CD8-positive, alpha-beta memory T cell (primary cell): ENCODE results near the gene UCN3. TPM values are rescaled to one million over a fixed set of nuclear protein-coding genes. Genes with fewer than 3 reads are reported as not detected.
A peak's percentile ranks its signal among the peaks of the same experiment; 100 is the strongest.

ENCODE experiments used
- CTCF ChIA-PET: fragments of 350-600 bp; sonication (Branson Sonifier 250); formaldehyde crosslinking; loops from one replicate; lab custom pipeline; 2021; ENCODE audit warnings: antibody characterized with exemption; lab: Charles Lee
- POLR2A ChIA-PET: fragments of 350-600 bp; sonication (Branson Sonifier 250); formaldehyde crosslinking; loops from one replicate; lab custom pipeline; 2021; ENCODE audit warnings: antibody characterized with exemption; lab: Charles Lee
- DNase-seq, 5 donors: peaks; one replicate each; pipeline versions ENCODE4 v3.0.0 to v3.0.0-alpha.2; 2020 to 2022; ENCODE audit warnings: mixed read lengths in 1 of 5
- H3K27ac ChIP-seq: one replicate; pipeline ENCODE4 v1.7.0; 2013; ENCODE audit warnings: low read depth, mild to moderate bottlenecking, low read length, moderate library complexity
- H3K27me3 ChIP-seq: 2 replicates; pipeline ENCODE4 v1.7.0; 2013; ENCODE audit warnings: low read length, mild to moderate bottlenecking; ENCODE audit not compliant: insufficient read depth, poor library complexity, severe bottlenecking
- H3K36me3 ChIP-seq: 2 replicates; pipeline ENCODE4 v1.7.0; 2013; ENCODE audit warnings: mild to moderate bottlenecking, low read length, moderate library complexity; ENCODE audit not compliant: insufficient read depth
- H3K4me1 ChIP-seq: 2 replicates; pipeline ENCODE4 v1.7.0; 2013; ENCODE audit warnings: mild to moderate bottlenecking, low read length, moderate library complexity; ENCODE audit not compliant: insufficient read depth
- H3K4me3 ChIP-seq: 2 replicates; pipeline ENCODE4 v1.7.0; 2013; ENCODE audit warnings: mild to moderate bottlenecking, low read length
- H3K9me3 ChIP-seq: 2 replicates; pipeline ENCODE4 v1.7.0; 2013; ENCODE audit warnings: mild to moderate bottlenecking, low read length
- H3K27ac Mint-ChIP-seq, 8 donors: one replicate each; pipeline ENCODE4 v1.8.0; 2020 to 2021; ENCODE audit warnings: mixed read lengths in 8 of 8, mild to moderate bottlenecking in 6 of 8, inconsistent platforms in 3 of 8, moderate library complexity in 3 of 8
- H3K27me3 Mint-ChIP-seq, 2 donors: one replicate each; pipeline ENCODE4 v1.8.0; 2020 to 2021; ENCODE audit warnings: mixed read lengths in 2 of 2, mild to moderate bottlenecking in 1 of 2, moderate library complexity in 1 of 2
- H3K36me3 Mint-ChIP-seq, 3 donors: one replicate each; pipeline ENCODE4 v1.8.0; 2020 to 2021; ENCODE audit warnings: mixed read lengths in 3 of 3, inconsistent platforms in 1 of 3, mild to moderate bottlenecking in 1 of 3
- H3K4me1 Mint-ChIP-seq, 3 donors: one replicate each; pipeline ENCODE4 v1.8.0; 2020 to 2021; ENCODE audit warnings: mixed read lengths in 3 of 3, inconsistent platforms in 1 of 3, mild to moderate bottlenecking in 1 of 3
- H3K4me3 Mint-ChIP-seq, 7 donors: one replicate each; pipeline ENCODE4 v1.8.0; 2020 to 2021; ENCODE audit warnings: mixed read lengths in 7 of 7, mild to moderate bottlenecking in 6 of 7, moderate library complexity in 4 of 7, inconsistent platforms in 2 of 7
- H3K9me3 Mint-ChIP-seq, 5 donors: one replicate each; pipeline ENCODE4 v1.8.0; 2020 to 2022; ENCODE audit warnings: mixed read lengths in 5 of 5, mild to moderate bottlenecking in 3 of 5, moderate library complexity in 2 of 5, inconsistent platforms in 1 of 5
- polyA plus RNA-seq: library from polyadenylated mRNA; unstranded; fragments of 300-500 nt; fragmentation: Illumina TruSeq; gene quantifications from one replicate; pipeline ENCODE4 v1.2.3, GENCODE V29; 2021
- total RNA-seq, 2 experiments: library from RNA; stranded (reverse); gene quantifications; one replicate each; pipeline ENCODE4 v1.2.3, GENCODE V29; 2021

UCN3 gene, protein sequence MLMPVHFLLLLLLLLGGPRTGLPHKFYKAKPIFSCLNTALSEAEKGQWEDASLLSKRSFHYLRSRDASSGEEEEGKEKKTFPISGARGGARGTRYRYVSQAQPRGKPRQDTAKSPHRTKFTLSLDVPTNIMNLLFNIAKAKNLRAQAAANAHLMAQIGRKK
- total RNA-seq (not detected), polyA plus RNA-seq (not detected)

DNA sequence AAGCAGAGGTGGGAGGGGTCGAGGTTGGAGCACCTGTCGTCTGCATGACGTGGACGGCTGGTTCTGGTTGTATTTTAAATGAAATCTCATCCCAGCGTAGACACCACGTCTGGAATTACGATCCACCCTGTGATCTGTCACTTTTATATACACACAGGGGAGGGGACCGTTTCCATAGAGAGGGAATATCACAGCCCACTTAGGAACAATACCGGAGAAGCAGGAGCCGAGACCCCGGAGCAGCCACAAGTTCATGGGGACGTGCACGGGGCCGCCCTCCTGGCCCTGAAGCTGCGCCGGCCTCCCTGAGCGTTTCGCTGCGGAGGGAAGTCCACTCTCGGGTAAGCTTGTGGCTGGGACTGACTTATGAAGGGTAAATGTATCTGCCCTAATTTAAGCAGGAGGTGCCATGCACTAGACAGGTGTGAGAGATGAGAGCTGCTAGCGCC is at the start of gene UCN3:
TSS of gene UCN3 (plus strand) at position 77 of the 449 bp plus-strand sequence. CDS start 8,755 bp downstream, outside the sequence.
- CTCF ChIA-PET = no interaction called here
- H3K9me3 Mint-ChIP-seq = no peaks in the 10 kb centered on the region

DNA sequence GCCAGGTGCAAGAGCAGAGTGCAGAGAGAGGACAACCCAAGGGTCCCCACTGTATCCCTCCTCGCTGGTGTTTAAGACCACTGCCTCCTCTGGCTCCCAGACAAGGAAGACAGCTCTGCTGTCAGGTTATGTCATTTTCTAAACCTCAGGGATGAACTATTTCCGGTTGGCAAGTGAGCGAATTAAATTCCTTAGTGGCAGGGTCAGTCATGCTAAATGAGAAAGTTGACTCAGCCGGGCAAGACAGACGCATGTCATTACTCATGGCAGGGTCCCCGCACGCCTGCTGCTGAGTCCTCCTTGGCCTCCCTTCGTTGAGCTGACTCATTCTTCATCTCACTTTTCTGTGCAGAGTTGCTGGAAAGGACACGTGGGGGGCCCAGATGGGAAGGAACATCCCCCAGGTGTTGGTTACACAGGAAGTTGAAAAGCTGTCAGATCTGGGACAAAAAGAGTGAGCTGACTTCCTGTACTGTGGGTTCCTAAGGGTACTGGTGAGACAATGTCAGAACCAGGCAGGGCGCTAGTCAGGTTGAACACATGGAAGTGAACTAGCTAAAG is 47.1 kb upstream of the UCN3 start:
- Histone ChIP-seq H3K4me1 (peaks cover 22% of the 10 kb centered on the region), H3K4me3 (no peak overlapping the region), H3K27me3 (no peaks in the 10 kb centered on the region), H3K36me3 (no peaks in the 10 kb centered on the region), H3K9me3 (no peaks in the 10 kb centered on the region), H3K27ac (no peak overlapping the region)
- H3K9me3 Mint-ChIP-seq = peaks cover 0 to 8% (median 4%) of the 10 kb centered on the region in 5 donors
- peak in 3 of 5 donors; percentile 20 to 63 (median 38) for DNase-seq
- H3K36me3 Mint-ChIP-seq = peaks cover 0 to 4% (median 0%) of the 10 kb centered on the region in 3 donors
- peaks cover 0 to 4% of the 10 kb centered on the region in 2 donors for H3K27me3 Mint-ChIP-seq
- ChIA-PET POLR2A (no interaction called here), CTCF (no interaction called here)
- H3K4me1 Mint-ChIP-seq = peaks cover 31 to 50% (median 43%) of the 10 kb centered on the region in 3 donors
- peak overlapping the region in 6 of 7 donors; percentile 35 to 72 (median 58) for H3K4me3 Mint-ChIP-seq
- H3K27ac Mint-ChIP-seq = peak overlapping the region; percentile 12 to 84 (median 76)

More for the DNA sequence above, at the start of gene UCN3:
- Mint-ChIP-seq H3K4me3 (no peak within 1 kb of the TSS), H3K36me3 (no peaks in the 10 kb centered on the region), H3K4me1 (no peaks in the 10 kb centered on the region), H3K27me3 (peaks cover 2 to 32% of the 10 kb centered on the region in 2 donors), H3K27ac (peak within 1 kb of the TSS in 1 of 8 donors; percentile 44)
- H3K4me3 ChIP-seq = no peak within 1 kb of the TSS
- POLR2A ChIA-PET = no interaction called here
- no peaks in the 10 kb centered on the region for H3K4me1 ChIP-seq
- no peak within 1 kb of the TSS for H3K27ac ChIP-seq
- no peaks in the 10 kb centered on the region for H3K36me3 ChIP-seq
- H3K9me3 ChIP-seq = no peaks in the 10 kb centered on the region
- DNase-seq = no peak
- H3K27me3 ChIP-seq = no peaks in the 10 kb centered on the region

DNA sequence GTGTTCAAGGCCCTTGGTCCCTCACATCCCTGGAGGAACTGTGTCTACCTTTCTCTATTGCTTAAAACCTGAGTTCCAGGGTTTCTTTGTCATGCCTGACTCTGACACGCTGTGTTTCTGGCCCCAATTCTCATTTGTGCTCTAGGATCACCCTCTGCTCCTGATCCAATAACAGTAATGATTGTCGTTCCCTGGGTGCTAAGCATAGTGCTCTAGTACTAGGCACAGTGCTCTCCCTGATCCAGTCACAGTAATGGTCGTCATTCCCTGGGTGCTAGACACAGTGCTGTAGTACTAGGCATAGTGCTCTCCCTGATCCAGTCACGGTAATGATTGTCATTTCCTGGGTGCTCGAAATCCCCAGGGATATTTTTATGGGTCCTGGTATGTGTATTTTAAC is 46.6 kb upstream of the UCN3 start:
- Mint-ChIP-seq H3K27me3 (peaks cover 0 to 4% of the 10 kb centered on the region in 2 donors), H3K9me3 (peaks cover 0 to 8% (median 4%) of the 10 kb centered on the region in 5 donors), H3K4me3 (peak overlapping the region in 3 of 7 donors; percentile 48 to 70 (median 69)), H3K36me3 (peaks cover 0 to 4% (median 0%) of the 10 kb centered on the region in 3 donors), H3K27ac (peak overlapping the region in 5 of 8 donors; percentile 38 to 84 (median 81)), H3K4me1 (peaks cover 31 to 50% (median 43%) of the 10 kb centered on the region in 3 donors)
- Histone ChIP-seq H3K27ac (no peak overlapping the region), H3K9me3 (no peaks in the 10 kb centered on the region), H3K4me3 (no peak overlapping the region), H3K36me3 (no peaks in the 10 kb centered on the region), H3K4me1 (peaks cover 22% of the 10 kb centered on the region), H3K27me3 (no peaks in the 10 kb centered on the region)
- no peak for DNase-seq
- ChIA-PET POLR2A (no interaction called here), CTCF (no interaction called here)

DNA sequence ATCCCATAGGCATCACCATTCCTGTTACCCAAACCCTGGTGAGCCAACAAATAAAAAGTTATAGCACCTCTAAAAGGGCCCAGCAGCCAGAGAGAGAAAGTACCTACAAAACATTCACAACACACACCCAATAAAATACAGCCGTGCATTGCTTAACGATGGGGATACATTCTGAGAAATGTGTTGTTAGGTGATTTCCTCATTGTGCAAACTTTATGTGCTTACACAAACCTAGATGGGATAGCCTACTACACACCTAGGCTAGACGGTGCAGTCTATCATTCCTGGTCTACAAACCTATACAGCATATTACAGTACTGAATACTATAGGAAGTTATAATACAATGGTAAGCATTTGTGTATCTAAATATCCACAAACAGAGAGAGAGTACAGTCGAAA is 44.9 kb upstream of the UCN3 start:
- no peaks in the 10 kb centered on the region for H3K27me3 Mint-ChIP-seq
- peaks cover 0 to 4% (median 0%) of the 10 kb centered on the region in 3 donors for H3K36me3 Mint-ChIP-seq
- Histone ChIP-seq H3K9me3 (no peaks in the 10 kb centered on the region), H3K27ac (no peak overlapping the region), H3K4me1 (peaks cover 14% of the 10 kb centered on the region), H3K27me3 (no peaks in the 10 kb centered on the region), H3K4me3 (no peak overlapping the region), H3K36me3 (no peaks in the 10 kb centered on the region)
- no peak overlapping the region for H3K4me3 Mint-ChIP-seq
- DNase-seq = no peak
- peak overlapping the region in 1 of 8 donors; percentile 43 for H3K27ac Mint-ChIP-seq
- CTCF ChIA-PET = no interaction called here
- POLR2A ChIA-PET = no interaction called here
- H3K4me1 Mint-ChIP-seq = peaks cover 20 to 39% (median 28%) of the 10 kb centered on the region in 3 donors
- peaks cover 0 to 8% (median 4%) of the 10 kb centered on the region in 5 donors for H3K9me3 Mint-ChIP-seq

DNA sequence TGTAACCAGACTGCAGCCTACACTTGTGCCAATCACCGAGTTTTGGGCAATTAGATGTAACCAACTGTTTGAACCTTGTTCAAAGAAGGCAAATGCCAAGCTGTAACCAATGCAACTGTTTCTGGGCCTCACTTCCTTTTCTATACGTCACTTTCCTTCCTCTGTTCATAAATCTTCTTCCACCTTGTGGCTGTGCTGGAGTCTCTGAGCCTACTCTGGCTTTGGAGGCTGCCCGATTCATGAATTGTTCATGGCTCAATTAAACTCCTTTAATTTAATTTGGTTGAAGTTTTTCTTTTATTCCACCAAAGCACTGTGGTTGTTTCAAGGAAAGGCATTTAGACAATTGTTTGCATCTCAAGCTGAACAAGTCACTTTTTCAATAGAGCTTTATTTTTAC is 43.5 kb upstream of the UCN3 start:
- Histone ChIP-seq H3K9me3 (no peaks in the 10 kb centered on the region), H3K27me3 (no peaks in the 10 kb centered on the region), H3K36me3 (no peaks in the 10 kb centered on the region), H3K4me1 (peaks cover 14% of the 10 kb centered on the region), H3K27ac (no peak overlapping the region), H3K4me3 (no peak overlapping the region)
- Mint-ChIP-seq H3K4me1 (peaks cover 17 to 28% (median 23%) of the 10 kb centered on the region in 3 donors), H3K36me3 (peaks cover 0 to 4% (median 0%) of the 10 kb centered on the region in 3 donors), H3K27me3 (peaks cover 0 to 5% of the 10 kb centered on the region in 2 donors), H3K9me3 (peaks cover 0 to 8% (median 4%) of the 10 kb centered on the region in 5 donors), H3K27ac (no peak overlapping the region), H3K4me3 (no peak overlapping the region)
- ChIA-PET POLR2A (no interaction called here), CTCF (no interaction called here)
- DNase-seq = no peak

DNA sequence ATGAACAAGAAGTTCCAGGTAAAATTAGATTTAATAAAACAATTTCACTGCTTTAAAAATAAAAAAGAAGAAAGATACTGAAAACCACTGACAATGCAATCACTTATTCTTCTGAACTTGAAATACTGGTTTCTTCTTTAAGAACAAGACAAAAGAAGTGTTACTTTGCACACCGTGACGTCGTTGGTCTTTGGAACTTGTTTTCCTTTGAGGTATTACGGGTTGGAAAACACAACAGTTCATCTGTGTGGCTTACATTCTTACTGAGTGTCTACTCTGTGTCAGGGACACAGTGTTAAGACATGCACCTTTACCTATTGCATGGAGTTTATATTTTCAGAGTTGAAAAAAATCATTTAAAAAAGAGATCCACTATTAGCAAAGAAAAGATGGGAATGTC is 41.3 kb upstream of the UCN3 start:
- no peak for DNase-seq
- H3K27ac Mint-ChIP-seq = no peak overlapping the region
- CTCF ChIA-PET = no interaction called here
- Histone ChIP-seq H3K27me3 (no peaks in the 10 kb centered on the region), H3K4me1 (peaks cover under 1% of the 10 kb centered on the region), H3K4me3 (no peak overlapping the region), H3K9me3 (no peaks in the 10 kb centered on the region), H3K27ac (no peak overlapping the region), H3K36me3 (no peaks in the 10 kb centered on the region)
- peaks cover 0 to 7% (median 4%) of the 10 kb centered on the region in 3 donors for H3K4me1 Mint-ChIP-seq
- no peak overlapping the region for H3K4me3 Mint-ChIP-seq
- H3K9me3 Mint-ChIP-seq = peaks cover 0 to 8% (median 4%) of the 10 kb centered on the region in 5 donors
- H3K36me3 Mint-ChIP-seq = peaks cover 0 to 4% (median 0%) of the 10 kb centered on the region in 3 donors
- peaks cover 4 to 6% of the 10 kb centered on the region in 2 donors for H3K27me3 Mint-ChIP-seq
- POLR2A ChIA-PET = no interaction called here

DNA sequence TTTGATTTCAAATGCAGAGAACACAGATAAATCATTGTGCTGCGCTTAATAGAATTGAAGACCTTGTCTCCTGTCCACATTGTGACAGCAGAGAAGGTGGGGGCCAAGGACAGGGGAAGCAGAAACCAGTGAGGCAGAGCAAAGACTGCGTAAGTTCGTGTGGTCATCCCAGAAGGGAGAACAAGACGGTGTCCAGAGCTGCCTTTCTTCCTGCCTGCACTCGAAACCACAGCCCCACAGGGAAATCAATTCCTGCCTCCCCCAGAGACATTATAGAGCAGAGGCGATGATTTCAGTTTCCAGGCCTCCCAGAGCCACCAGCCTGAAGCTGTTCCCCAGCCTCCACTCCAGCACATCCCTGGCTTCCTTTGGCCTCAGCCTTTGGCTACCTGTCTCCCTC is 39.7 kb upstream of the UCN3 start:
- H3K4me3 Mint-ChIP-seq = no peak overlapping the region
- no peak overlapping the region for H3K27ac ChIP-seq
- no peaks in the 10 kb centered on the region for H3K27me3 ChIP-seq
- peaks cover 6 to 7% of the 10 kb centered on the region in 2 donors for H3K27me3 Mint-ChIP-seq
- ChIA-PET CTCF (no interaction called here), POLR2A (no interaction called here)
- DNase-seq = no peak
- H3K9me3 ChIP-seq = no peaks in the 10 kb centered on the region
- H3K36me3 Mint-ChIP-seq = peaks cover 0 to 4% (median 0%) of the 10 kb centered on the region in 3 donors
- peak overlapping the region in 1 of 8 donors; percentile 44 for H3K27ac Mint-ChIP-seq
- H3K4me1 Mint-ChIP-seq = no peaks in the 10 kb centered on the region
- no peaks in the 10 kb centered on the region for H3K36me3 ChIP-seq
- no peaks in the 10 kb centered on the region for H3K4me1 ChIP-seq
- peaks cover 0 to 8% (median 4%) of the 10 kb centered on the region in 5 donors for H3K9me3 Mint-ChIP-seq
- H3K4me3 ChIP-seq = no peak overlapping the region
